ENCODE measurements around the gene AANAT.

DNA sequence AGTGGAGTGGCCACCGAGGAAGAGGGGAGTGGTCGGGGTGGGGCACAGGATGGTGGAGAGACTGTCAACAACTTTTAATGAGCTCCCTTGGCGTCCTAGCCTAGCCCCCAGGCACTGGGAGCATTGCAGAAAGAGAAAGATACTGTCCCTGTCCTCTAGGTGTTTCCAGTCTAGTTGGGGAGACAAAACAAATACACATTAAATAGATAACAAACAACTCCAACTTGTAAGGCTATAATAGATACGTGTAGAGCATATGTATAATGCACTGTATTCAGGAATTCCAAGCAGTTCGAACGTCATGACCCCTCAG, 14.0 kb upstream of the AANAT start:
- TF ChIP-seq POLR2A (IDR thresholded peaks at IDR 0.05): no peak
- TF ChIP-seq CTCF (IDR thresholded peaks at IDR 0.05): peak in 1 of 6 experiments; percentile 6

Measured in adrenal gland (tissue), 5 donors.